ENCODE data around the gene HDAC9.

DNA sequence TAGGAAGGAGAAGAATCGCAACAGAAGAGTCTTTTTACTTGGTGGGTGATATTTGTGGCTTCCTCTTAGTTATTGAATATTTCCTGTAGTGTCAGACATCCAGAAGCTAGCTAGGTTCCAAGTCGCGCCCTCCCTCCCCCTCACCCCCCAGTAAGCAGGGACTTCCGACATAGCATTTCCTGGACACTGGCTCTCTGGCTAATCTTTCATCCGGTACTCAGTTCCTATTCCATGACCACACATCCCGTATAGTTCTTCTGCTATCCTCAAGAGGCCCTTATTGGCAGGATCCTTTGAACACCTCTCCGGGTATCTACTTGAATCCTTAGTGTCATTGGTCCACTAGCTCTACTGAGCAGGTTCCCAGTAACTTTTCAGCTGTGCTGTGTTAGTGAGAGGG, 167.8 kb downstream of the HDAC9 start:
- TF ChIP-seq, protein P1, sequence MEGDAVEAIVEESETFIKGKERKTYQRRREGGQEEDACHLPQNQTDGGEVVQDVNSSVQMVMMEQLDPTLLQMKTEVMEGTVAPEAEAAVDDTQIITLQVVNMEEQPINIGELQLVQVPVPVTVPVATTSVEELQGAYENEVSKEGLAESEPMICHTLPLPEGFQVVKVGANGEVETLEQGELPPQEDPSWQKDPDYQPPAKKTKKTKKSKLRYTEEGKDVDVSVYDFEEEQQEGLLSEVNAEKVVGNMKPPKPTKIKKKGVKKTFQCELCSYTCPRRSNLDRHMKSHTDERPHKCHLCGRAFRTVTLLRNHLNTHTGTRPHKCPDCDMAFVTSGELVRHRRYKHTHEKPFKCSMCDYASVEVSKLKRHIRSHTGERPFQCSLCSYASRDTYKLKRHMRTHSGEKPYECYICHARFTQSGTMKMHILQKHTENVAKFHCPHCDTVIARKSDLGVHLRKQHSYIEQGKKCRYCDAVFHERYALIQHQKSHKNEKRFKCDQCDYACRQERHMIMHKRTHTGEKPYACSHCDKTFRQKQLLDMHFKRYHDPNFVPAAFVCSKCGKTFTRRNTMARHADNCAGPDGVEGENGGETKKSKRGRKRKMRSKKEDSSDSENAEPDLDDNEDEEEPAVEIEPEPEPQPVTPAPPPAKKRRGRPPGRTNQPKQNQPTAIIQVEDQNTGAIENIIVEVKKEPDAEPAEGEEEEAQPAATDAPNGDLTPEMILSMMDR (conservative IDR thresholded peaks at IDR 0.05) = no peak
- TF ChIP-seq ZFX (IDR thresholded peaks at IDR 0.05) = no peak
